Measurements from ENCODE around the gene SETDB1.

SETDB1 gene

DNA sequence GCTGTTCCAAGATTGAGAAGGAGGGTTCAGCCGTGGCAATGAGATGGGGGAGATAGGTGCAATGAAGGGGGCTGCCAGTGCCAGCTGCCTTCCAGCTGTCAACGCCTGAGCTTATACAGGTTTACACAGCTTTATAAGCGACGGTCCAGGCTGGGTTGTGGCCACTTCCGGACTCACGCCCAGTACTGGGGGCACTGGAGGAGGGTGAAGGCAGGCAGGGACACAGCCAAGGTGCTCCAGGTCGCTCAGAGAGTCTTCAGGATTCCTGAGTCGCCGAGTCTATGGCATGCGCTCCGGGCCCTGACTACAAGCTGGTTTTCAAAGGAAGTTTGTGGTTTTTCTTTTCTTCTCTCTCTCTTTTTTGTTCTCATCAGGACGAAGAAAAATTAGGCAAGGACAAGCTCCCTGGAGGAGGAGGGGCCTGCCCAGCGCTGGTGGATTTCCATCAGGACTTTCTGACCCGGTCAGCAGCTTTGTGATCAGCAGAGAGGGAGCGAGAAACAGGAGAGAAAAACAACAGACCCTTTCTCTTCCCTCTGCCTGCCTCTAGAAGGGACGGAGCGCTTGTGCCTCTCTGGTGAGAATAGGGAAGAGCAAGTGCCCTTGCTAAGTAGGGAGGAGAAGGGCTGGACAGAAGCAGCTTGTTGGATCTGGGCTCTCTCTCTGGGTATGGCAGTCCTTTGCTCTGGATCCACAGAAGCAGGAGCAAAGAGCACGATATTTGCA, 80.3 kb downstream of the SETDB1 start, which contains the start of gene MINDY1:
Gene MINDY1, minus strand, starts transcription at position 576 of the 726 bp plus-strand sequence. CDS start 4,285 bp downstream, outside the sequence.
- TF ChIP-seq, protein P1, sequence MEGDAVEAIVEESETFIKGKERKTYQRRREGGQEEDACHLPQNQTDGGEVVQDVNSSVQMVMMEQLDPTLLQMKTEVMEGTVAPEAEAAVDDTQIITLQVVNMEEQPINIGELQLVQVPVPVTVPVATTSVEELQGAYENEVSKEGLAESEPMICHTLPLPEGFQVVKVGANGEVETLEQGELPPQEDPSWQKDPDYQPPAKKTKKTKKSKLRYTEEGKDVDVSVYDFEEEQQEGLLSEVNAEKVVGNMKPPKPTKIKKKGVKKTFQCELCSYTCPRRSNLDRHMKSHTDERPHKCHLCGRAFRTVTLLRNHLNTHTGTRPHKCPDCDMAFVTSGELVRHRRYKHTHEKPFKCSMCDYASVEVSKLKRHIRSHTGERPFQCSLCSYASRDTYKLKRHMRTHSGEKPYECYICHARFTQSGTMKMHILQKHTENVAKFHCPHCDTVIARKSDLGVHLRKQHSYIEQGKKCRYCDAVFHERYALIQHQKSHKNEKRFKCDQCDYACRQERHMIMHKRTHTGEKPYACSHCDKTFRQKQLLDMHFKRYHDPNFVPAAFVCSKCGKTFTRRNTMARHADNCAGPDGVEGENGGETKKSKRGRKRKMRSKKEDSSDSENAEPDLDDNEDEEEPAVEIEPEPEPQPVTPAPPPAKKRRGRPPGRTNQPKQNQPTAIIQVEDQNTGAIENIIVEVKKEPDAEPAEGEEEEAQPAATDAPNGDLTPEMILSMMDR (conservative IDR thresholded peaks at IDR 0.05; ENCODE audit: low read length): peak; percentile 63
- TF ChIP-seq EZH2phosphoT487 (IDR thresholded peaks at IDR 0.05; ENCODE audit: borderline replicate concordance): no peak
- Histone ChIP-seq H3K79me2 (ENCODE audit: insufficient read depth, low read length) (peaks cover 37% of the 10 kb centered on the region), H3K27me3 (ENCODE audit: insufficient read depth, low read length, poor library complexity, severe bottlenecking) (no peaks in the 10 kb centered on the region), H3K9ac (ENCODE audit: low read depth, low read length, poor library complexity, severe bottlenecking) (peak within 1 kb of the TSS; percentile 86), H3F3A (ENCODE audit: low read depth) (peaks cover 9% of the 10 kb centered on the region; the same call in 1 of the 2 replicates), H2AFZ (ENCODE audit: low read length) (peak within 1 kb of the TSS; percentile 91), H3K4me1 (ENCODE audit: insufficient read depth, low read length, poor library complexity, severe bottlenecking) (peaks cover 70% of the 10 kb centered on the region), H3K9me2 (replicated peaks; ENCODE audit: low read depth, low read length) (no peaks in the 10 kb centered on the region), H4K20me1 (ENCODE audit: insufficient read depth, low read length, poor library complexity, severe bottlenecking) (no peaks in the 10 kb centered on the region), H3K36me3 (ENCODE audit: insufficient read depth, low read length) (no peaks in the 10 kb centered on the region), H3K4me3 (ENCODE audit: low read length, poor library complexity, severe bottlenecking) (peak within 1 kb of the TSS; percentile 96), H3K4me2 (ENCODE audit: low read depth, low read length, poor library complexity, severe bottlenecking) (peak within 1 kb of the TSS; percentile 94), H3K9me3 (ENCODE audit: insufficient read depth, low read depth, low read length) (no peaks in the 10 kb centered on the region)

DNA sequence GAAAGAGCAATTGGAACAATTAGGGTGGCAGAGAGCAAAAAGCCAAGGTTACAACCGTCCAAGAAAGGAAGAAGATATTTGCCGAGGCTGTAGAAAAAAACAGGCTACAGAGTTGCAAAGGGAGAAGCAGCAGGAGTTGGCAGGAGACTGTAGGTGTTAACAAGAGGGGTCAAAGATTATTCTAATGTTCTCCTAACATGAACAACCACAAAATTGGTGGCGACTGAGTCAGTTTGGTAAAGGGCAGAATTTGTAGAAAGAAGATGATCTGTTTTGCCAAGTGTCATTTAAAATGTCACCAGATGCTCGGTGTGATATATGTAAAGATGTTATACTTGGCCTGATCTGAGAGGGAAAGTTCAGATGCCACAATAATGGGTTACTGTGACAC, 81.7 kb downstream of the SETDB1 start:
- no peaks in the 10 kb centered on the region for H3K27me3 ChIP-seq (ENCODE audit: insufficient read depth, low read length, poor library complexity, severe bottlenecking)
- H3K9ac ChIP-seq (ENCODE audit: low read depth, low read length, poor library complexity, severe bottlenecking): peak overlapping the region; percentile 86
- H3K79me2 ChIP-seq (ENCODE audit: insufficient read depth, low read length): peaks cover 33% of the 10 kb centered on the region
- peak overlapping the region; percentile 84 for H2AFZ ChIP-seq (ENCODE audit: low read length)
- H3K36me3 ChIP-seq (ENCODE audit: insufficient read depth, low read length): no peaks in the 10 kb centered on the region
- peak overlapping the region; percentile 96 for H3K4me3 ChIP-seq (ENCODE audit: low read length, poor library complexity, severe bottlenecking)
- no peaks in the 10 kb centered on the region for H3K9me2 ChIP-seq (replicated peaks; ENCODE audit: low read depth, low read length)
- H3F3A ChIP-seq (ENCODE audit: low read depth): peaks cover 9% of the 10 kb centered on the region; the same call in 1 of the 2 replicates
- H4K20me1 ChIP-seq (ENCODE audit: insufficient read depth, low read length, poor library complexity, severe bottlenecking): no peaks in the 10 kb centered on the region
- no peaks in the 10 kb centered on the region for H3K9me3 ChIP-seq (ENCODE audit: insufficient read depth, low read depth, low read length)
- H3K4me1 ChIP-seq (ENCODE audit: insufficient read depth, low read length, poor library complexity, severe bottlenecking): peaks cover 68% of the 10 kb centered on the region
- peak overlapping the region; percentile 94 for H3K4me2 ChIP-seq (ENCODE audit: low read depth, low read length, poor library complexity, severe bottlenecking)
- TF ChIP-seq EZH2phosphoT487 (IDR thresholded peaks at IDR 0.05; ENCODE audit: borderline replicate concordance): no peak
- TF ChIP-seq, protein P1 (conservative IDR thresholded peaks at IDR 0.05; ENCODE audit: low read length): no peak

DNA sequence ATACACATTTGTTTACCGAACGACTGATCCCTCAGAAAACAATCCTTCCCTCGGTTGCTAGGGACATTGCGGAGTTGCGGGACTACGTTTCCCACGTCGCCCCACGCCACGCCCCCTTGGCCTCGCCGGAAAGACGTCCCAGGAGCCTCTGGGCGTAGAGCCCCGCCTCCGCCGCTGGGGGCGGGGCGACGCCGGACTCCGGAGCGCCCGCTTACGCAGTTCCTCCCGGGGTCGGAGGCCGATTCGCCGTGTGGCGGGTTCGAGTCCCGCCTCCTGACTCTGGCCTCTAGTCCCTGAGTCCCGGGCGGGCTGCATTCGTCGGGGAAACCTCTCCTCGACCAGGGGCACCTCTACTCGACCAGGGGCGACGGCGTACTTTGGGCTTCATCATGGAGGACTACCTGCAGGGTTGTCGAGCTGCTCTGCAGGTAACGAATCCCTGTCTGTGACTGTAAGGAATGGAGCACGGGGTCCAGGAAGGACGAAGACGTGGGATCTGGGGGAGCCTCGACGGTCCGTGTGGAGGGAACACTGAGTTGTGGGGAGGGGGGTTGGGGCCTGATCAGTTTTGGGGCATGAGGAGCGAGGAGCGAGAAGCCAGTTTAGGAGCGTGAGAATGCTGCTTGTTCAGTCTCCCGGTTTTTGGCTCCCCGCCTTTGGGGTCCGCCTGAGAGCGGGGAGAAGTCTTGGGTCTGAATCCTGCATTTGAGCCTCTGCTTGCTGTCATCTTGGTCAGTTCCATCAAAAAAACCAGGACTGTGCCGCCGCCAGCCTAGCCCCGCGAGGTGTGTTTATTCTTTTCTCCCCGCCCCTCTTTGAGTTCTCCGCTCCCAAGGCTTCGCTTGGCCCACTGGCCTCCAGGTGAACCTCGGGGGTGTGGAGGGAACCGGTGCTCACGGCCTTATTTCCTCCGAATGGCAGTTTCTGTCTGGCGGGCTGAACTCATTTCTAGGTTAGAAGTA, 82.4 kb downstream of the SETDB1 start, which contains the start of gene PRUNE1:
Gene PRUNE1, plus strand, starts transcription at position 206 of the 962 bp plus-strand sequence. Its CDS starts 184 bp downstream, at position 390.
- peaks cover 9% of the 10 kb centered on the region; the same call in 1 of the 2 replicates for H3F3A ChIP-seq (ENCODE audit: low read depth)
- no peaks in the 10 kb centered on the region for H3K36me3 ChIP-seq (ENCODE audit: insufficient read depth, low read length)
- peaks cover 33% of the 10 kb centered on the region for H3K79me2 ChIP-seq (ENCODE audit: insufficient read depth, low read length)
- H4K20me1 ChIP-seq (ENCODE audit: insufficient read depth, low read length, poor library complexity, severe bottlenecking): no peaks in the 10 kb centered on the region
- H3K9ac ChIP-seq (ENCODE audit: low read depth, low read length, poor library complexity, severe bottlenecking): peak within 1 kb of the TSS; percentile 86
- H3K27me3 ChIP-seq (ENCODE audit: insufficient read depth, low read length, poor library complexity, severe bottlenecking): no peaks in the 10 kb centered on the region
- H3K4me3 ChIP-seq (ENCODE audit: low read length, poor library complexity, severe bottlenecking): peak within 1 kb of the TSS; percentile 96
- H3K4me2 ChIP-seq (ENCODE audit: low read depth, low read length, poor library complexity, severe bottlenecking): peak within 1 kb of the TSS; percentile 94
- H3K9me2 ChIP-seq (replicated peaks; ENCODE audit: low read depth, low read length): no peaks in the 10 kb centered on the region
- no peak for TF ChIP-seq EZH2phosphoT487 (IDR thresholded peaks at IDR 0.05; ENCODE audit: borderline replicate concordance)
- TF ChIP-seq, protein P1 (conservative IDR thresholded peaks at IDR 0.05; ENCODE audit: low read length): no peak
- peaks cover 68% of the 10 kb centered on the region for H3K4me1 ChIP-seq (ENCODE audit: insufficient read depth, low read length, poor library complexity, severe bottlenecking)
- peak within 1 kb of the TSS; percentile 98 for H2AFZ ChIP-seq (ENCODE audit: low read length)
- no peaks in the 10 kb centered on the region for H3K9me3 ChIP-seq (ENCODE audit: insufficient read depth, low read depth, low read length)

Data from Loucy (cell line).